Activated CD4-positive, CD25-positive, alpha-beta regulatory T cell treated with anti-CD3 and anti-CD28 coated beads, Interleukin-2, amount 50 U/mL, for 16 hours (primary cell): ENCODE results near the gene OGFOD3.
"Not testable (repeated sequence)": the region's sequence is repeated elsewhere in the genome, so short reads cannot be mapped to it uniquely, and the experiment has no call there.

Source experiments
- DNase-seq: peaks from one replicate; pipeline ENCODE4 v3.0.0-alpha.2; 2020; ENCODE audit warnings: low read depth, low spot score

The OGFOD3 gene

GRCh38 chr17:82355770-82356427 lies 62.5 kb downstream of the OGFOD3 start:
- DNase-seq, result no peak

- DNase-seq, result no peak
Observed at GRCh38 chr17:82354804-82355308, 63.5 kb downstream of the OGFOD3 start.

- DNase-seq, result no peak
Observed at GRCh38 chr17:82353484-82353883, 64.9 kb downstream of the OGFOD3 start.

- peak; percentile 67 for DNase-seq
Observed at GRCh38 chr17:82351713-82352488, 66.5 kb downstream of the OGFOD3 start.

GRCh38 chr17:82351254-82351712 lies 67.1 kb downstream of the OGFOD3 start:
- no peak for DNase-seq

GRCh38 chr17:82350182-82351030 lies 68.0 kb downstream of the OGFOD3 start:
- no peak for DNase-seq

GRCh38 chr17:82349287-82349701 lies 69.1 kb downstream of the OGFOD3 start:
- no peak for DNase-seq

- DNase-seq, result no peak
Observed at GRCh38 chr17:82348866-82349265, 69.5 kb downstream of the OGFOD3 start.

GRCh38 chr17:82348434-82348833 lies 70.0 kb downstream of the OGFOD3 start:
- DNase-seq, result no peak

- DNase-seq, result not testable (repeated sequence)
Observed at GRCh38 chr17:82347994-82348393, 70.4 kb downstream of the OGFOD3 start.

- no peak for DNase-seq
Observed at GRCh38 chr17:82346342-82347300, 71.8 kb downstream of the OGFOD3 start.

GRCh38 chr17:82345151-82345976 lies 73.0 kb downstream of the OGFOD3 start:
- DNase-seq, result no peak

GRCh38 chr17:82344175-82344907 lies 74.0 kb downstream of the OGFOD3 start:
- DNase-seq, result no peak

GRCh38 chr17:82343560-82343959 lies 74.8 kb downstream of the OGFOD3 start:
- DNase-seq, result no peak

- no peak for DNase-seq
Observed at GRCh38 chr17:82342361-82343079, 75.9 kb downstream of the OGFOD3 start.

GRCh38 chr17:82339634-82340580 lies 78.5 kb downstream of the OGFOD3 start:
- no peak for DNase-seq
